Smooth muscle cell (in vitro differentiated cells): ENCODE measurements around the gene TSPAN5. TPM values are rescaled to one million over a fixed set of nuclear protein-coding genes. Genes with fewer than 3 reads are reported as not detected.
A peak's percentile ranks its signal among the peaks of the same experiment; 100 is the strongest.

Source experiments
- DNase-seq: peaks from one replicate; lab custom pipeline; 2025; ENCODE audit not compliant: unreplicated experiment; lab: John Stamatoyannopoulos, UW
- H2AFZ ChIP-seq: fragments of 200-600 bp; sonication (generic); 2 replicates; pipeline ENCODE4 v1.6.0; 2016; ENCODE audit warnings: antibody characterized with exemption, low read depth, mild to moderate bottlenecking
- H3F3A ChIP-seq: fragments of 200-600 bp; sonication (generic); 2 replicates; pipeline ENCODE4 v1.6.0; 2017; ENCODE audit warnings: antibody characterized with exemption, low read depth
- H3K27ac ChIP-seq: fragments of 200-600 bp; sonication (generic); 2 replicates; pipeline ENCODE4 v1.5.1; 2016; ENCODE audit warnings: low read depth, mild to moderate bottlenecking
- H3K27me3 ChIP-seq: fragments of 200-600 bp; sonication (generic); 2 replicates; pipeline ENCODE4 v1.6.1; 2016; ENCODE audit warnings: low read depth, mild to moderate bottlenecking
- H3K36me3 ChIP-seq: fragments of 200-600 bp; sonication (generic); 2 replicates; pipeline ENCODE4 v1.5.1; 2016; ENCODE audit warnings: low read depth
- H3K4me1 ChIP-seq: fragments of 200-600 bp; sonication (generic); 2 replicates; pipeline ENCODE4 v1.5.1; 2016; ENCODE audit warnings: low read depth
- H3K4me2 ChIP-seq: fragments of 200-600 bp; sonication (generic); 2 replicates; pipeline ENCODE4 v1.6.0; 2016; ENCODE audit warnings: mild to moderate bottlenecking
- H3K4me3 ChIP-seq: fragments of 200-600 bp; sonication (generic); 2 replicates; pipeline ENCODE4 v1.5.1; 2016; ENCODE audit warnings: mild to moderate bottlenecking
- H3K79me2 ChIP-seq: fragments of 200-600 bp; sonication (generic); 2 replicates; pipeline ENCODE4 v1.6.0; 2016; ENCODE audit warnings: low read depth, mild to moderate bottlenecking
- H3K9ac ChIP-seq: fragments of 200-600 bp; sonication (generic); 2 replicates; pipeline ENCODE4 v1.6.0; 2016; ENCODE audit warnings: low read depth
- H3K9me3 ChIP-seq: fragments of 200-600 bp; sonication (generic); replicated peaks from 2 replicates; pipeline ENCODE4 v1.5.1; 2016; ENCODE audit warnings: low read depth
- H4K20me1 ChIP-seq: fragments of 200-600 bp; sonication (generic); 2 replicates; pipeline ENCODE4 v1.6.0; 2016; ENCODE audit warnings: low read depth
- CTCF ChIP-seq: fragments of 200-600 bp; sonication (generic); IDR thresholded peaks from 2 replicates; pipeline ENCODE4 v1.5.1; 2017; ENCODE audit warnings: borderline replicate concordance, mild to moderate bottlenecking, antibody characterized with exemption; ENCODE audit not compliant: insufficient read depth, poor library complexity, severe bottlenecking
- WGBS: methylation state at CpG from one replicate; pipeline ENCODE4 v1.1.7; 2016; ENCODE audit warnings: low lambda C conversion rate; 5-methylcytosine and 5-hydroxymethylcytosine counted together
- polyA plus RNA-seq: library from polyadenylated mRNA; unstranded; fragments of >200 nt; fragmentation: Nextera tagmentation; extraction: Ambion mirVana; gene quantifications from 2 replicates; pipeline ENCODE4 v1.2.1, GENCODE V29; 2016
- total RNA-seq: library from RNA; depleted of rRNA; stranded (reverse); fragments of >200 nt; gene quantifications from 2 replicates; pipeline ENCODE4 v1.2.3, GENCODE V29; 2014

Gene TSPAN5
- total and polyA plus RNA-seq, 2 experiments from 2014 or later, result 28.3 to 35.8 TPM

DNA sequence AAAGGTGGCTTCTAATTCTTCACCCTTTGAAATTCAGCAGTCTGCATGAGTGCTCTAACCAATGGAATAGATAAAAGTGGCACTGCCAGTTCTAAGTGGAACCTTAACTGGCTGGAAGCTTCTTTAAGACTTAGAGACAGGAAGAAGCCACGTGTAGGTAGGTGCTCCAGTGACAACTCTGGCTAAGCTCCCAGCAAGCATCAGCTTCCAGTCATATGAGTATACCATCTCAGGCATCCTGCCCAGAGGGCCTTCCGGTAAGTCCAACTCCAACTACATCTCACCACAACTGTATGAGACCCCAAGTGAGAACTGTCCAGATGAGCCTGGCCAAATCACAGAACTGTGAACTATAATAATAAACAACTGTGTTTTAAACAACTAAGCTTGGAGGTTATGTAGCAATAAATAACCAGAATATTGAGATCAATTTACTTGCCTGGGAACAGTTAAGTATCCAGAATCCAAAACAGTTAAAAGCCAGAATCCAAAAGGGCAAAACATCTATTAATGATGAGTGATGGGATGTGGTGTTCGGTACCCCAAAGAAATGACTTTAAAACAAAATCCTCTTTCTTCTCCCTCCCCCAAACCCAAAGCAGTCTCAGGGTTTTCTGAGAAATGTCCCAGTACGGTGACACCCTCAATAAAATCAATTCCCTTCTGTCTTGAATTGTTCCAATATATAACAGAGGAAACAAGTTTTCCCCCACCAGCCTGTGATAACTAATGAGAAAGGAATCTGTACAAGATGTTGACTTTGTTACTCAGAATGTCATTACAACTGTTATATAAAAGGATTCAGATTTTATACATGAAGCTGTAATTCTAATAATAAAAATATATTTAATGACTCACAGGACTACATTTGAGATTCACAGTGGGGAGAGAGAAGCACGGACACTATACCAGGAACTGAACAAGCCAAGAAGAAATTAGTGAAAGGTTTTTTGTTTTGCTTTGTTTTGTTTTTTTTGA is 4.2 kb downstream of the TSPAN5 start:
- H2AFZ ChIP-seq, result no peak overlapping the region
- no peaks in the 10 kb centered on the region for H3K36me3 ChIP-seq
- no peak for DNase-seq
- peaks cover 9% of the 10 kb centered on the region for H4K20me1 ChIP-seq
- peaks cover 10% of the 10 kb centered on the region for H3K4me1 ChIP-seq
- no peaks in the 10 kb centered on the region for H3F3A ChIP-seq
- no peak overlapping the region for H3K4me3 ChIP-seq
- H3K79me2 ChIP-seq, result peaks cover 90% of the 10 kb centered on the region
- H3K27ac ChIP-seq, result peak overlapping the region; percentile 72
- H3K4me2 ChIP-seq, result peak overlapping the region; percentile 85
- peak overlapping the region; percentile 44 for H3K9ac ChIP-seq
- TF ChIP-seq CTCF, result no peak
- no peaks in the 10 kb centered on the region for H3K9me3 ChIP-seq
- 55% methylated on average over 5 of the region's 5 CpGs for WGBS
- no peaks in the 10 kb centered on the region for H3K27me3 ChIP-seq

DNA sequence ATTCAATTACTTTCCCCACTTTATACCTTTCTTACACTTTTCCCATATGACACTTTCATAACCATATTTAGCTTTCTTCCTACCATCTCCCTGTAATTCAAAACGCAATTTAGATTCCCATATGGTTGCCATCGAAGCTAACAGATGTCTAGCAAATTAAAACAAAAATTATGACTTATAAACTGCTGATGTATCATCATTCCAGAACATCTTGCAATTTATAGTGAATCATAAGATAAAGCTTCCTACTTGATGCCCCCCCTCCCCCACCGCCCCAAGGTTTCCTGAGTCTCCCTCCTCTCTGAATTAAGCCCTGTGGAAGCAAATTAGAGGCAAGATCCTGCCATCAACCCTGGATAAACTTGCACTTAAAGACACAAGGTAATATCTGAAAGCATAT is 5.4 kb downstream of the TSPAN5 start:
- Histone ChIP-seq H3K36me3 (no peaks in the 10 kb centered on the region), H2AFZ (no peak overlapping the region), H3K27me3 (no peaks in the 10 kb centered on the region), H3K9me3 (no peaks in the 10 kb centered on the region), H3K4me2 (no peak overlapping the region), H3K4me1 (peaks cover 16% of the 10 kb centered on the region), H3K9ac (no peak overlapping the region), H3K4me3 (no peak overlapping the region), H3K79me2 (peaks cover 98% of the 10 kb centered on the region), H3F3A (no peaks in the 10 kb centered on the region), H3K27ac (no peak overlapping the region), H4K20me1 (peaks cover 9% of the 10 kb centered on the region)
- no peak for TF ChIP-seq CTCF
- DNase-seq, result no peak
- WGBS, result 95% methylated on average over 3 of the region's 3 CpGs

DNA sequence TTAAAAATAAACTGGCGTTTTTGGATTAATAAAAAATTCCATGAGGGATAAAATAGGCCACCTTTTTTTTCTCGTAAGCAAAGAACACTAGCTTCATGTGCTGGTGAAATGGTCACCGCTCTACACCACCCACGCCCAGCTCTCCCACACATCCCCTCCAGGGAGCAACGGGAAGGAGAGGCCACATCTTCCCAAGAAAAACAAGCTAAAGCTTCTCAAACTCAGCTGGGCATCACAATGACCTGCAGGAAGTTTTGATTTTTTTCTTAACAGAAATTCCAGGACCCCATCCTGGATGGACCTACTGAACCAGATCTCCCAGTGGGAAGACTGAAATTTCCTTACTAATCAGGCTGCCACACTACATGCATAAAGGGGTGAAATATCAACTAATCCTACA is 9.8 kb downstream of the TSPAN5 start:
- no peak overlapping the region for H3K27ac ChIP-seq
- peaks cover 6% of the 10 kb centered on the region for H3K4me1 ChIP-seq
- DNase-seq, result no peak
- 54% methylated on average over 5 of the region's 5 CpGs for WGBS
- no peak overlapping the region for H3K9ac ChIP-seq
- H4K20me1 ChIP-seq, result peaks cover 5% of the 10 kb centered on the region
- peaks cover 100% of the 10 kb centered on the region for H3K79me2 ChIP-seq
- no peak overlapping the region for H3K4me3 ChIP-seq
- no peak for TF ChIP-seq CTCF
- no peaks in the 10 kb centered on the region for H3K27me3 ChIP-seq
- H3F3A ChIP-seq, result no peaks in the 10 kb centered on the region
- no peaks in the 10 kb centered on the region for H3K36me3 ChIP-seq
- H3K9me3 ChIP-seq, result no peaks in the 10 kb centered on the region
- H2AFZ ChIP-seq, result no peak overlapping the region
- no peak overlapping the region for H3K4me2 ChIP-seq
